ENCODE measurements around the gene VAV3. TPM values are rescaled to one million over a fixed set of nuclear protein-coding genes. Genes with fewer than 3 reads are reported as not detected.
"Not testable (repeated sequence)": the region's sequence is repeated elsewhere in the genome, so short reads cannot be mapped to it uniquely, and the experiment has no call there.

VAV3 gene
- polyA plus RNA-seq, 2 donors = 23.9 to 35.5 TPM

- H3K4me3 ChIP-seq (ENCODE audit: low read depth in 1 of 2, low read length in 2 of 2) = no peak overlapping the region
- H3K27ac ChIP-seq (ENCODE audit: low read depth in 2 of 2, low read length in 1 of 2) = no peak overlapping the region
- WGBS, 2 donors = 94 to 98% methylated on average over 4 of the region's 4 CpGs
- no peaks in the 10 kb centered on the region for H3K36me3 ChIP-seq (ENCODE audit: control insufficient read depth in 2 of 2, insufficient read depth in 2 of 2, low read length in 1 of 2)
- H3K9me3 ChIP-seq (ENCODE audit: control insufficient read depth in 2 of 2, insufficient read depth in 1 of 2, low read depth in 1 of 2, low read length in 1 of 2) = no peaks in the 10 kb centered on the region
- H3K4me1 ChIP-seq (ENCODE audit: control insufficient read depth in 2 of 2, insufficient read depth in 2 of 2, low read length in 1 of 2) = no peaks in the 10 kb centered on the region
- H3K27me3 ChIP-seq (ENCODE audit: control insufficient read depth in 1 of 2, insufficient read depth in 2 of 2, low read length in 2 of 2) = no peaks in the 10 kb centered on the region
Measured at GRCh38 chr1:107863342-107863741, 101.6 kb downstream of the VAV3 start.

- H3K4me1 ChIP-seq (ENCODE audit: control insufficient read depth in 2 of 2, insufficient read depth in 2 of 2, low read length in 1 of 2) = no peaks in the 10 kb centered on the region
- 67 to 72% methylated on average over 2 of the region's 2 CpGs for WGBS, 2 donors
- no peak overlapping the region for H3K27ac ChIP-seq (ENCODE audit: low read depth in 2 of 2, low read length in 1 of 2)
- H3K27me3 ChIP-seq (ENCODE audit: control insufficient read depth in 1 of 2, insufficient read depth in 2 of 2, low read length in 2 of 2) = no peaks in the 10 kb centered on the region
- H3K9me3 ChIP-seq (ENCODE audit: control insufficient read depth in 2 of 2, insufficient read depth in 1 of 2, low read depth in 1 of 2, low read length in 1 of 2) = no peaks in the 10 kb centered on the region
- no peaks in the 10 kb centered on the region for H3K36me3 ChIP-seq (ENCODE audit: control insufficient read depth in 2 of 2, insufficient read depth in 2 of 2, low read length in 1 of 2)
- H3K4me3 ChIP-seq (ENCODE audit: low read depth in 1 of 2, low read length in 2 of 2) = no peak overlapping the region
Measured at GRCh38 chr1:107862064-107862463, 102.9 kb downstream of the VAV3 start.

- Histone ChIP-seq H3K4me3 (ENCODE audit: low read depth in 1 of 2, low read length in 2 of 2) (no peak overlapping the region), H3K27me3 (ENCODE audit: control insufficient read depth in 1 of 2, insufficient read depth in 2 of 2, low read length in 2 of 2) (no peaks in the 10 kb centered on the region), H3K27ac (ENCODE audit: low read depth in 2 of 2, low read length in 1 of 2) (no peak overlapping the region), H3K36me3 (ENCODE audit: control insufficient read depth in 2 of 2, insufficient read depth in 2 of 2, low read length in 1 of 2) (no peaks in the 10 kb centered on the region), H3K4me1 (ENCODE audit: control insufficient read depth in 2 of 2, insufficient read depth in 2 of 2, low read length in 1 of 2) (no peaks in the 10 kb centered on the region), H3K9me3 (ENCODE audit: control insufficient read depth in 2 of 2, insufficient read depth in 1 of 2, low read depth in 1 of 2, low read length in 1 of 2) (no peaks in the 10 kb centered on the region)
- WGBS, 2 donors = 92 to 94% methylated on average over 5 of the region's 5 CpGs
Measured at GRCh38 chr1:107858323-107858722, 106.7 kb downstream of the VAV3 start.

GRCh38 chr1:107851418-107851817 is 113.6 kb downstream of the VAV3 start:
- H3K36me3 ChIP-seq (ENCODE audit: control insufficient read depth in 2 of 2, insufficient read depth in 2 of 2, low read length in 1 of 2) = no peaks in the 10 kb centered on the region
- H3K27ac ChIP-seq (ENCODE audit: low read depth in 2 of 2, low read length in 1 of 2) = no peak overlapping the region
- no peak overlapping the region for H3K4me3 ChIP-seq (ENCODE audit: low read depth in 1 of 2, low read length in 2 of 2)
- no peaks in the 10 kb centered on the region for H3K27me3 ChIP-seq (ENCODE audit: control insufficient read depth in 1 of 2, insufficient read depth in 2 of 2, low read length in 2 of 2)
- no peaks in the 10 kb centered on the region for H3K4me1 ChIP-seq (ENCODE audit: control insufficient read depth in 2 of 2, insufficient read depth in 2 of 2, low read length in 1 of 2)
- no peaks in the 10 kb centered on the region for H3K9me3 ChIP-seq (ENCODE audit: control insufficient read depth in 2 of 2, insufficient read depth in 1 of 2, low read depth in 1 of 2, low read length in 1 of 2)

GRCh38 chr1:107844541-107845194 is 120.3 kb downstream of the VAV3 start:
- H3K4me1 ChIP-seq (ENCODE audit: control insufficient read depth in 2 of 2, insufficient read depth in 2 of 2, low read length in 1 of 2); H3K9me3 ChIP-seq (ENCODE audit: control insufficient read depth in 2 of 2, insufficient read depth in 1 of 2, low read depth in 1 of 2, low read length in 1 of 2); H3K27ac ChIP-seq (ENCODE audit: low read depth in 2 of 2, low read length in 1 of 2); H3K36me3 ChIP-seq (ENCODE audit: control insufficient read depth in 2 of 2, insufficient read depth in 2 of 2, low read length in 1 of 2); H3K4me3 ChIP-seq (ENCODE audit: low read depth in 1 of 2, low read length in 2 of 2); H3K27me3 ChIP-seq (ENCODE audit: control insufficient read depth in 1 of 2, insufficient read depth in 2 of 2, low read length in 2 of 2): not testable (repeated sequence)
- WGBS, 2 donors = 57 to 61% methylated on average over 7 of the region's 7 CpGs

GRCh38 chr1:107843989-107844388 is 121.0 kb downstream of the VAV3 start:
- no peaks in the 10 kb centered on the region for H3K36me3 ChIP-seq (ENCODE audit: control insufficient read depth in 2 of 2, insufficient read depth in 2 of 2, low read length in 1 of 2)
- no peaks in the 10 kb centered on the region for H3K4me1 ChIP-seq (ENCODE audit: control insufficient read depth in 2 of 2, insufficient read depth in 2 of 2, low read length in 1 of 2)
- no peaks in the 10 kb centered on the region for H3K9me3 ChIP-seq (ENCODE audit: control insufficient read depth in 2 of 2, insufficient read depth in 1 of 2, low read depth in 1 of 2, low read length in 1 of 2)
- H3K27ac ChIP-seq (ENCODE audit: low read depth in 2 of 2, low read length in 1 of 2) = no peak overlapping the region
- 64 to 83% methylated on average over 6 of the region's 6 CpGs for WGBS, 2 donors
- H3K27me3 ChIP-seq (ENCODE audit: control insufficient read depth in 1 of 2, insufficient read depth in 2 of 2, low read length in 2 of 2) = no peaks in the 10 kb centered on the region
- H3K4me3 ChIP-seq (ENCODE audit: low read depth in 1 of 2, low read length in 2 of 2) = no peak overlapping the region

- Histone ChIP-seq H3K27ac (ENCODE audit: low read depth in 2 of 2, low read length in 1 of 2) (no peak overlapping the region), H3K9me3 (ENCODE audit: control insufficient read depth in 2 of 2, insufficient read depth in 1 of 2, low read depth in 1 of 2, low read length in 1 of 2) (no peaks in the 10 kb centered on the region), H3K36me3 (ENCODE audit: control insufficient read depth in 2 of 2, insufficient read depth in 2 of 2, low read length in 1 of 2) (no peaks in the 10 kb centered on the region), H3K4me3 (ENCODE audit: low read depth in 1 of 2, low read length in 2 of 2) (peak overlapping the region in 1 of 2 donors; percentile 3), H3K4me1 (ENCODE audit: control insufficient read depth in 2 of 2, insufficient read depth in 2 of 2, low read length in 1 of 2) (no peaks in the 10 kb centered on the region), H3K27me3 (ENCODE audit: control insufficient read depth in 1 of 2, insufficient read depth in 2 of 2, low read length in 2 of 2) (no peaks in the 10 kb centered on the region)
- 60 to 72% methylated on average over 2 of the region's 2 CpGs for WGBS, 2 donors
Measured at GRCh38 chr1:107842241-107842640, 122.7 kb downstream of the VAV3 start.

- Histone ChIP-seq H3K36me3 (ENCODE audit: control insufficient read depth in 2 of 2, insufficient read depth in 2 of 2, low read length in 1 of 2) (no peaks in the 10 kb centered on the region), H3K4me1 (ENCODE audit: control insufficient read depth in 2 of 2, insufficient read depth in 2 of 2, low read length in 1 of 2) (no peaks in the 10 kb centered on the region), H3K27ac (ENCODE audit: low read depth in 2 of 2, low read length in 1 of 2) (no peak overlapping the region), H3K27me3 (ENCODE audit: control insufficient read depth in 1 of 2, insufficient read depth in 2 of 2, low read length in 2 of 2) (no peaks in the 10 kb centered on the region), H3K9me3 (ENCODE audit: control insufficient read depth in 2 of 2, insufficient read depth in 1 of 2, low read depth in 1 of 2, low read length in 1 of 2) (no peaks in the 10 kb centered on the region), H3K4me3 (ENCODE audit: low read depth in 1 of 2, low read length in 2 of 2) (no peak overlapping the region)
- 13 to 15% methylated on average over 1 of the region's 1 CpG for WGBS, 2 donors
Measured at GRCh38 chr1:107840725-107841124, 124.3 kb downstream of the VAV3 start.

- H3K36me3 ChIP-seq (ENCODE audit: control insufficient read depth in 2 of 2, insufficient read depth in 2 of 2, low read length in 1 of 2) = no peaks in the 10 kb centered on the region
- H3K4me3 ChIP-seq (ENCODE audit: low read depth in 1 of 2, low read length in 2 of 2) = no peak overlapping the region
- H3K27me3 ChIP-seq (ENCODE audit: control insufficient read depth in 1 of 2, insufficient read depth in 2 of 2, low read length in 2 of 2) = no peaks in the 10 kb centered on the region
- WGBS, 2 donors = 92 to 93% methylated on average over 4 of the region's 4 CpGs
- no peaks in the 10 kb centered on the region for H3K9me3 ChIP-seq (ENCODE audit: control insufficient read depth in 2 of 2, insufficient read depth in 1 of 2, low read depth in 1 of 2, low read length in 1 of 2)
- H3K4me1 ChIP-seq (ENCODE audit: control insufficient read depth in 2 of 2, insufficient read depth in 2 of 2, low read length in 1 of 2) = no peaks in the 10 kb centered on the region
- H3K27ac ChIP-seq (ENCODE audit: low read depth in 2 of 2, low read length in 1 of 2) = no peak overlapping the region
Measured at GRCh38 chr1:107838056-107838455, 126.9 kb downstream of the VAV3 start.

GRCh38 chr1:107835151-107835670 is 129.8 kb downstream of the VAV3 start:
- H3K36me3 ChIP-seq (ENCODE audit: control insufficient read depth in 2 of 2, insufficient read depth in 2 of 2, low read length in 1 of 2) = no peaks in the 10 kb centered on the region
- no peaks in the 10 kb centered on the region for H3K9me3 ChIP-seq (ENCODE audit: control insufficient read depth in 2 of 2, insufficient read depth in 1 of 2, low read depth in 1 of 2, low read length in 1 of 2)
- no peaks in the 10 kb centered on the region for H3K27me3 ChIP-seq (ENCODE audit: control insufficient read depth in 1 of 2, insufficient read depth in 2 of 2, low read length in 2 of 2)
- no peak overlapping the region for H3K27ac ChIP-seq (ENCODE audit: low read depth in 2 of 2, low read length in 1 of 2)
- 97% methylated on average over 4 of the region's 4 CpGs for WGBS, 2 donors
- H3K4me1 ChIP-seq (ENCODE audit: control insufficient read depth in 2 of 2, insufficient read depth in 2 of 2, low read length in 1 of 2) = no peaks in the 10 kb centered on the region
- H3K4me3 ChIP-seq (ENCODE audit: low read depth in 1 of 2, low read length in 2 of 2) = no peak overlapping the region
